Progenitor cell of endocrine pancreas (in vitro differentiated cells): Measurements from ENCODE around the gene FAM98A. TPM values are rescaled to one million over a fixed set of nuclear protein-coding genes. Genes with fewer than 3 reads are reported as not detected.

Experiments used
- DNase-seq: peaks from one replicate; pipeline ENCODE4 v3.0.0; 2021; ENCODE audit warnings: low spot score; ENCODE audit not compliant: unreplicated experiment
- H3K27ac Mint-ChIP-seq: 2 replicates; pipeline ENCODE4 v1.8.0; 2021; ENCODE audit warnings: mild to moderate bottlenecking, moderate library complexity, mixed read lengths
- H3K27me3 Mint-ChIP-seq: 2 replicates; pipeline ENCODE4 v1.8.0; 2021; ENCODE audit warnings: mixed read lengths
- H3K36me3 Mint-ChIP-seq: 2 replicates; pipeline ENCODE4 v1.8.0; 2022; ENCODE audit warnings: mixed read lengths; ENCODE audit not compliant: insufficient read depth
- H3K4me1 Mint-ChIP-seq: 2 replicates; pipeline ENCODE4 v1.8.0; 2021; ENCODE audit warnings: low read depth, mixed read lengths
- H3K4me3 Mint-ChIP-seq: 2 replicates; pipeline ENCODE4 v1.8.0; 2021; ENCODE audit warnings: low read depth, mild to moderate bottlenecking, moderate library complexity, mixed read lengths
- H3K9me3 Mint-ChIP-seq: 2 replicates; pipeline ENCODE4 v1.8.0; 2021; ENCODE audit warnings: low read depth, mixed read lengths
- CTCF ChIP-seq: fragments of 200-600 bp; sonication (generic); IDR thresholded peaks from one replicate; pipeline ENCODE4 v1.5.0; 2021; ENCODE audit warnings: antibody characterized with exemption, mild to moderate bottlenecking; ENCODE audit not compliant: unreplicated experiment
- total RNA-seq: library from RNA; stranded (reverse); gene quantifications from 2 replicates; pipeline ENCODE4 v1.2.1, GENCODE V29; 2021

Gene FAM98A
- total RNA-seq, 1 donor from 2014 or later = 30.6 TPM

GRCh38 chr2:33535421-33535820, 63.7 kb downstream of the FAM98A start:
- DNase-seq = no peak
- Mint-ChIP-seq H3K36me3 (no peaks in the 10 kb centered on the region), H3K27me3 (peaks cover 21% of the 10 kb centered on the region), H3K4me3 (no peak overlapping the region), H3K4me1 (no peaks in the 10 kb centered on the region), H3K9me3 (no peaks in the 10 kb centered on the region), H3K27ac (no peak overlapping the region)
- TF ChIP-seq CTCF = no peak

Other genes with a start within 250 kb of the FAM98A start
- 0.49 TPM in 1 of 2 replicates, not detected in the other for gene RASGRP3, start 122.7 kb downstream of the FAM98A start, total RNA-seq